Retinal pigment epithelial cell (primary cell): ENCODE measurements around the gene NPB.

Experiments
- DNase-seq: peaks from one replicate; pipeline ENCODE4 v3.0.0-alpha.2; 2010; ENCODE audit warnings: low read depth
- H3K4me3 ChIP-seq: 2 replicates; pipeline ENCODE4 v1.5.1; 2011; ENCODE audit warnings: mild to moderate bottlenecking, low read length, control low read depth, moderate library complexity
- CTCF ChIP-seq: conservative IDR thresholded peaks from 2 replicates; pipeline ENCODE4 v1.5.1; 2011; ENCODE audit warnings: low read depth, low read length, control low read depth, inconsistent platforms

NPB gene

GRCh38 chr17:81906476-81907218, 4.6 kb downstream of the NPB start:
- no peak overlapping the region for H3K4me3 ChIP-seq
- TF ChIP-seq CTCF, result peak; percentile 33
- DNase-seq, result no peak

GRCh38 chr17:81907219-81908145, 5.4 kb downstream of the NPB start:
- DNase-seq, result no peak
- no peak overlapping the region for H3K4me3 ChIP-seq
- no peak for TF ChIP-seq CTCF

GRCh38 chr17:81908793-81909192, 6.8 kb downstream of the NPB start:
- no peak overlapping the region for H3K4me3 ChIP-seq
- no peak for DNase-seq
- no peak for TF ChIP-seq CTCF

GRCh38 chr17:81909231-81909630, 7.2 kb downstream of the NPB start:
- no peak for DNase-seq
- H3K4me3 ChIP-seq, result no peak overlapping the region
- no peak for TF ChIP-seq CTCF

GRCh38 chr17:81909966-81910839, 8.2 kb downstream of the NPB start:
- no peak for DNase-seq
- no peak for TF ChIP-seq CTCF
- H3K4me3 ChIP-seq, result peak overlapping the region; percentile 73

GRCh38 chr17:81910840-81911276, 8.8 kb downstream of the NPB start:
- DNase-seq, result no peak
- TF ChIP-seq CTCF, result no peak
- peak overlapping the region; percentile 73 for H3K4me3 ChIP-seq
